GM11168 (cell line): ENCODE data around the gene ETV7.

ENCODE experiments used
- in situ Hi-C: fragments of 300-500 bp; cut with MboI; formaldehyde crosslinking; loops from one replicate; pipeline ENCODE4 v1.12.0; 2022; ENCODE audit warnings: low sequenced_read_pairs; ENCODE audit not compliant: unreplicated experiment

ETV7 gene

DNA sequence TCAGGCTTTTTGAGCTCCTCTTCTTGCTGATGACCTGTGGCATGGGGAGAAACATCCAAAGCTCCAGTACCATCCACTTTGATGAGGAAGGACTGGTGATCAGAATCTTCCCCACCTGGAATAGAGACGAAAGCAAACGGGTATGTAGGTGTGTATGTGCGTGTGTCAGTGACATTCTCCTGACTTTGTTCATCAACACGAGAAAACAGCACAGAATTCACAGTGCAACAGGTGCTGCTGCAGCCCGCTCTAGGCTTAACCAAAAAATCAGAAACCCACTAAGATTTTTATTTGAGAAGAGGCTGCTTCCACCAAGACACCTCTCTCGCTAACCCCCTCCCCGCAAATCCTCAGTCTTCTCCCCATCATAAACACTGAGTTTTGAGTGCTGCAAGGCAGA lies 58.9 kb downstream of the ETV7 start:
- in situ Hi-C loops, result no loop called here

DNA sequence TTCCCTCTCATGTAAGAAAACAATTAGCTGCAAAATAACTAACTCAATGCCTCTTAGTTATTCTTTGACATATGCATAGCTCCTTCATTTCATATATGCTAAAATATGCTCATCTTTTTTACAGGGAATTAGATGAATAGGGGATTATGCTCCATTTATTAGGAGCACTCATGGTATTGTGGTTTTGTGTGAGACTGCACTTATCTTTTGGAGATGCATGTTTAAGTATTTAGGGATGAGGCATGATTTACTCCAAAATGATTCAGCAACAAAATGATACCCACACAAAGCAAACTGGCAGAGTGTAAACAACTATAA lies 59.6 kb downstream of the ETV7 start:
- in situ Hi-C loops, result no loop called here

DNA sequence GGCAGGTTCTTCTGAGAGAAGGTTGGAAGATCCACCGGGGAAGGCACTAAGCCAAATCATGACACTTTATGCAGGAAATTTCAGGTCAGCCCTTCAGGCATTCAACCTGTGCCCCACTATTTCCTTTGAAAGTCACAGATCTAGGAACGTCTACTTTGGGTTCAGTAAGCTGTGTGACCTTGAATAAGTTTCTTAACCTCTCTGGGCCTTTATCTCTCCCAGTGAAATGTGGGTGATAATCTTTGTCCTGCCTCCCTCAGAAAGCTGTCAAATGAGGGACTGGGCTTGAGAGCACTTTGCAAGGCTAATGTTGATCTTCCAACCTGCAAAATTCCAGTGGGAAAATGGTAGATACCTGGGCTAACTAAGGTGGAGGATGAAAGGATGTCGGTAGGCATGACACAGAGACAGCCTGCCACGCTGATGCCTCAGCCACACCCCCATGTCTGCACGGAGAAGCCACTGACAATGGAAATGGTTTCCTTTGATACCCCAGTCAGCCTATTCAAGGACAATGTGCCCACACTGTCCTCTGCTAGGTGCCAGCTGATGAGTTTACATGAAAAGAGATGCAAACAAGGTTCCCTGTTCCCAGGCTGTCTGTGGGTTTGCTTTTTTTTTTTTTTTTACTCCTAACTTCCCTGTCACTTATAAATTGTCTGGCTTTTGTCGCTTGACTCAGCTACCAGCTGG lies 60.1 kb downstream of the ETV7 start:
- in situ Hi-C loops, result no loop called here

DNA sequence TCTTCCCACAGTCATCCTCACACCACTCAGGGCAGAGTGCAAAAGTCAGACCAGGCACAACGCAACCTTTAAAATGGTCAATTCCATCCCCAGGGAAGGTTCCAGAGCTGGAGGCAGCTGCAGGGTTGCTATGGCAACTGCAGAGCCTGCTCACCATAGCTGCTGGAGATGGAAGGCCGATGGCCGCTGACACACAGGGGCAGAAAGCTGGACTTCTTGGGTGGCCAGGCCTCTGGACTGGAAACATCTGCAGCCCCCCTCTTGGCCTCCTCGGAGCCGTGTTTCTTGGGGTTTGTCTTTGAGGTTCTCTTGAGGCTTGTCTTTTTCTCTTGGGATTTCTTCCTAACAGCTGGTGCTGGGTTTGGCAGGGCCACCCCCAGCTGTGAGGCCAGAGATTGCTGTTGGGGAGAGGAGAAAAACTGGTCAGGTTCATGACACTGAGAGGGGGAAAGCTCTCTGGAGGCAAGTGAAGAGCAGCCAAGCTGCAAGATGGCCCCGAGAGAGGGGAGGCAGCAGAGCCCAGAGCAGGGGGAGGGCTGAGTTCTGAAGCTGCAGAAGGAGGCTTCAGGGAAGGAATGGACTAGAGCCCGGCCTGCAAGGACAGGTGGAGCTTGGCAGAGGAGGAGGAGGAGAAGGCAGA lies 61.0 kb downstream of the ETV7 start:
- in situ Hi-C loops, result no loop called here

DNA sequence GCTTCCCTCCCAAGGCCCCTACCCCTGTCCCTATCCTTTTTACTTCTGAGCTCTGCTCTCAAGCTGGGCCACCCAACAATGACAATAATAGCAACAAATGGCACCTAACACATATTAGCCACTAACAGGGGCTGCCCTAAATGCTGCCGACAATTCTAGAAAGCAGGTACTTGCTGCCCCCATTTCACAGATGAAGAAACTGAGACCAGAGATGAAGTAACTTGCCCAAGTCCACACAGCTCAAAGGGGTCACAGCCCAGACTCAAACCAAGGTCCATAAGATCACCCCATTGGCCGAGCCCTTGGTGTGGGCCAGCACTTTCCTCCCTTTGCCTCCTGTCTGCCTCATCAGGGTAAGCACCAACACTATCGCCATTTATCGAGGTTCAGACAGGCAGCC lies 62.8 kb downstream of the ETV7 start:
- in situ Hi-C loops, result no loop called here

DNA sequence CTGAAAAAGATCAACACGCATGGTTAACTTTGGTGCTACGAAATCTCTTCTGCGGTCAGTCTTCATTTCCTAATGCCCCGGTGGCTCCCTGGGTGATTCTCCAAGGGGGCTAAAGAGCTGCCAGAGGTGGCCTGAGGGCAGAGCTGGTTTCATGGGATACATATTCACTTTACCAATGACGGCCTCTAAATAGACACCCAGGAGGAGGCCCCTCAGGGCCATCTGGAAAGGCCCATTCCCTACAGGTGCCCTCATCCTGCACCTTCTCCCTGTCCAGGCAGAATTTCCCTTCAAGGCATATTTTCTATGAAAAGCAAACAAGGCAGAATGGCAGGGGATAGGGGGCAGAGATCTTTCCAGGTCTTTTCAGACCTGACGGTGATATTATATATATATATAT lies 63.3 kb downstream of the ETV7 start:
- in situ Hi-C loops, result no loop called here

DNA sequence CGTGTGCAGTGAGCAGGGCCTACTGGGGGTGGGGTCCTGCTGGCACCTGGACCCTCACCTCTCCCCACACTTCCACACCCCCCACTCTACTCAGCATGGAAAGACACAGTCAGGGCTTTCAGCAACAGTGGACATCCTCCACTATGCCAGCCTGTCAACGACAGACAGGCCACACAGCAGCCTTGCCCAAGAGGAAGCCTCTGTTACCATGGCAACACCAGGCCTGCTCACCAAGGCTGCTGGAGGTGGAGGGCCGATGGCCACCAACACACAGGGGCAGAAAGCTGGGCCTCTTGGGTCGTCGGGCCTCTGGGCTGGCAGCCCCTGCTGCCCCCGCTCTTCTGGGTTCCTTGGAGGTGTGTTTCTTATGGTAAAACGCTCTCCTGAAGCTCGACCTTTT lies 64.4 kb downstream of the ETV7 start:
- in situ Hi-C loops, result no loop called here

DNA sequence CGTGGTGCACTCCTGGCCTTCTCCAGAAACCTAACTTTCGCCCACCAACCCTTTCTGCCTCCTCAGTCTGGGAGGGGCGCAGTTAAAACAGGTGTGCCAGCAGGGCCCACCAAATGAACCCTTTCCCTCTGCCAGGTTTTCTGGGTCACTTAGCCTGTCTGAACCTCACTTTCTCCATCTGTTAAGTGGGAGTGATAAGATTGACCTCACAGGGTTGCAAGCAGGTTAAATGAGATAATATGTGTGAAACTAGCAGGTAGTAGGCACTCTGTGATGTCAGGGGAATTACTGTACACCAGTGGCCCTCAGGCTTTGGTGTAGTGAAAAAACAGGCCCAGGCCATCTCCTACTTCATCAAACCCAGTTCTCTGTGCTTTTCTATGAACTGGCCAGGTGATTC lies 64.9 kb downstream of the ETV7 start:
- in situ Hi-C loops, result no loop called here

DNA sequence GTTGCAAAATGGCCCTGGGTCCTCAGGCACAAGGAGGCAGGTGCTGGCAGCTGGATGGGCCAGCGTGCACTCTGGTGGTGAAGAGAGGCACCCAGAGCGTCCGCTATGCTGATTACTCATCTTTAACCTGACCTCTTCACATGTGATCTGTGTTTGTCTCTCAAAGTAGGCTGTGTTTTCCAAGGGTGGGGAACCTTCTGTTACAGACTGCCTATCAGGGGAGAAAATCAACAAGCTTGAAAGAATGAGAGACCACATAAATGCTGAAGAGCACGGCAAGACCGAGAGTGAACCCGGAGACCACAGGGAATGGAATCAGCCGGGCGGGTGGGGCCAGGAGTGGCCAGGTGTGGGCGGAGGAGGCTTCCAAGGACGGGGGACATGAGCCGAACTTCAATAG lies 67.0 kb downstream of the ETV7 start:
- in situ Hi-C loops, result no loop called here

DNA sequence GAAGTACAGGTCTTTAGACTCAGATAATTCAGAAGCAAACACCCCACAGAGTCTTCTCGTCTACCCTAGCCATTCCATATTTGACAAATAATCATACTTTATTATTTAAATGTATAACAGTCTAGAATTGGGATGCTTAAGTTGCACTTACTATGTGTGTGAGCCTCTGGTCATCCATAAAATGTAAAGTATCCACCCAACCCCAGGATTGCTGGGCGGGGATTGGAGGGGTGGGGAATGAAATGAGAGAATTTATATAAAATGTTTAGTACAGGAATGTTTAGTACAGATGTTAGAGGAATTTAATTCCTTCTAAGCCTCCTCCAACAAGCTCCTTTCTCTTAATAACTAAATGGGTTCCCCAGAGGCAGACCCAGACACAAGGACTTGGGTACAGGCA lies 67.6 kb downstream of the ETV7 start:
- in situ Hi-C loops, result no loop called here

DNA sequence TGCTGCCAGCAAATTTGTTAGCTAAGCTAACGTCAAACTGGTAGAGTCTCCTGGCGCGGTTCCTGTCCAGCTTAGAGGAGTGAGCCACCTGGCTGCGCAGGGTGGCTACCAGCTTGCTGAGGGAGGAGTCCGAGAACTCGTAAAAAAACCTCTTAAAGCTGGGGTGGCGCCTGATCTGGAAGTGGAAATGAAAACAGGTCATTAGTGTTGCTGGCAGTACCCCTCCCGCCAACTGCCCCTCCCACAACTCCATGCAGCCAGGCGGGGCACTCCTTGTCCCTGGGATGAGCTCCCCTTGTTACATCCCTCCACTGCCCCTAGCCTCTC lies 68.1 kb downstream of the ETV7 start:
- in situ Hi-C loops, result no loop called here

DNA sequence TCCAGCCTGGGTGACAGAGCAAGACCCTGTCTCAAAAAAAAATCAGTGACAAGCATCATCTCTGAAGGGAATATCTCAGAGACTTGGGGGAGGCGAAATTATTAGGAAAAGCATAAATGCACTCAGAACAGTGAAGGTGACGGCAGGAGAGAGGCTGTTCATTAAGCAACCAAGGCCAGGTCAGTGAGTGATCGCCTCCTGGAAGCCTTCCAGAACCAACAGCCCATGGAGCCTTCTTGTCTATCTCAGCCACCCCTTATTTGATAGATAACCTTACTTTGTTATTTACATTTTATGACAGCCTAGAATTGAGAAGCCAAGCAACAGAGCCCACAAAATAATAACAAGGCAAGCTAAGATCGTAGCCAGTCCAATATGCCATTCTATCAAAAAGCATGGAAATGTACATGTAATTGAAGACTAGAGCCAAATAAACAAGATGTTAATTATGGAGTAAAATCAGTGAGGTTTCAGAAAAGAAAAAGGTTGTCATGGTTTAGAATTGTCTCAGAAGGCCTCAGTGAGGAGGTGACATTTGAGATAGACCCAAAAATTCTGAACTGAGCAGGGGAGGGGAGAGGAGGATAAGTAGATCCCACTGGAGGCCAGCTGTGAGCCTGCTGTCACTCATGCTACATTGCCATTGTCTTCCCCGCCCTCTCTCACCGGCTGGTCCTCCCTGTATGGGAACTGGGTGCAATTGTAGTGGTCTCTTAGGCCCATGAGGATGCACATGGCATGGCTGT lies 68.6 kb downstream of the ETV7 start:
- in situ Hi-C loops, result no loop called here

DNA sequence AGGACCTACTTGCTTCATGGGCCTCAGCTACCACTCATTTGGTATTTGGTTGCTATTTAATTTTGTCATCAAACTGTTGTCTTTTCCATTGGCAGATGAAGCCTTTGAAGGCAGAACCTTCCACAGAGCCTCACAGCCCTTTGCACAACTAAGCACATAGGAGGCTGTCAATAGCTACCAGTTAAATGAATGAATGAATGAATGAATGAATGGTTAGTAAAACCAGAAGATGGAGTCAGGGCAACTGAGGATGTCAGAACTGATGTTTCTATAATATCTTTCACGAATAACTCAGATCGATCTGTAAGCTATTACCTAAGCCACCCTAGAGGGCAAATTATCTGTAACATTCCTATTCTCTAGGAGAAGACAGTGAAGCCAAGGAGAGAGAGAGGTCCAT lies 69.8 kb downstream of the ETV7 start:
- in situ Hi-C loops, result no loop called here
